Measurements from ENCODE around the gene GEMIN5. TPM values are rescaled to one million over a fixed set of nuclear protein-coding genes. Genes with fewer than 3 reads are reported as not detected.

GEMIN5 gene
- total and polyA plus RNA-seq, 2 of the 13 experiments (the other 11 are each of a cell fraction or from before 2014, with no cell fraction given), result 6.6 to 28.6 TPM

DNA sequence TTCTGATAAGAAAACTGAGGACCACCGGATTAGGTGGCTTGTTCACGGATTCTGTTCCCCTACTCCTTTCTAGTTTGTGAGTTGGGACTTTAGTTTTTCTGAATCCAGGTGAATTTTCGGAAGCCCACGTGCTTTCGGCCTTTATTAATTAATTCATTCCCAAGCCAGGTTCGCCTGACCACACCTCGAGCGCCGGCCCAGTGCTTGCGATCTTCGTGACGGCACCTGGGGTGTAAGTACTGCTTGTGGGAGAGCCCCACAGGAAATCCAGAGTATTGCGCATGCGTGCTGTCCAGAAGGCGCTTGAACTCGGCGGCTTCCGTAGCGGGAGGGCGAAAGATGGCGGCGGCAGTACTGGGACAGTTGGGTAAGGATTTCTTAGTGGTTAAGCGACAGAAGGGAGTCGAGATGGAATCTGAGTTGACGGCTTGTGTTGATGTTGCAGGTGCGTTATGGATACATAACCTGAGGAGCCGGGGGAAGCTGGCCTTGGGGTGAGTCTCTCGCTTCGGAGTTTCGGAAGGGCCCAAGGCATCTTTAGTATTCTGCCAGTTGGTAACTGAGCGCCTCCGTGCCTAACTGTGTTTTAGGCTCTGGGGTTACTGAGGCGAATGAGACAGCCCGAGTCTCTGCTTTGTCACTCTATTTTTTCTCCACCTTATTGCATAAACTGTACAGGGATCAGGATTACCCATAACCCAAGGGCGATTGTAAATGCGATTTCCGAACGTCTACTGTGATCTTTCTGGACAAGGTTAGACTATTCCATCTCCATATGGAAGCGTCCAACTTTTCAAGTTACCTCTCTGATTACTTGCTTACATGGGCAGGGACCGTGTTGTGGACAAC, 3.0 kb upstream of the GEMIN5 start, which contains the start of gene MRPL22:
Gene MRPL22, plus strand, starts transcription at position 302 of the 849 bp plus-strand sequence. Its CDS starts 38 bp downstream, at position 340.
- WGBS (ENCODE audit: low lambda C conversion rate), result 4% methylated on average over 33 of the region's 40 CpGs
- peak within 1 kb of the TSS; percentile 78 for H3K27ac ChIP-seq (ENCODE audit: extremely low read length, insufficient read depth, low read length)
- peak within 1 kb of the TSS; percentile 56 for H2AFZ ChIP-seq (ENCODE audit: low read length)
- H3K9ac ChIP-seq (ENCODE audit: insufficient read depth, low read depth, low read length), result peak within 1 kb of the TSS; percentile 90
- CTCF ChIA-PET (ENCODE audit: low intra/inter-chr PET ratio, low total read pairs), result no interaction called here
- H4K20me1 ChIP-seq (ENCODE audit: insufficient read depth, low read length), result no peaks in the 10 kb centered on the region; the same call in 1 of the 2 replicates
- in situ Hi-C loops (cut with HindIII; ENCODE audit: extremely low pct_ligation_motif_present, low pct_unique_long_range_greater_than_20kb) (no loop called here), intact Hi-C loops (cut with micrococcal nuclease; ENCODE audit: unreplicated experiment) (loop anchor here (1.0 kb wide), 1 partner anchor 87 kb away; no protein-coding TSS in a partner anchor)
- peak; percentile 87 for DNase-seq (ENCODE audit: low spot score)
- POLR2A ChIA-PET, result no interaction called here
- H3K79me2 ChIP-seq (ENCODE audit: insufficient read depth, low read length), result peaks cover 62% of the 10 kb centered on the region
- peak; percentile 68 for ATAC-seq
- peaks cover 51% of the 10 kb centered on the region for H3K4me1 ChIP-seq (ENCODE audit: insufficient read depth, low read length)
- peak; percentile 50 for FAIRE-seq
- H3K9me3 ChIP-seq (ENCODE audit: low read length), result no peaks in the 10 kb centered on the region
- TSS peak; percentile 74 for BruUV-seq (replicated peaks)
- no peaks in the 10 kb centered on the region; a peak in 1 of 5 replicates for H3K27me3 ChIP-seq (ENCODE audit: control insufficient read depth in 1 of 2, insufficient read depth in 2 of 2, low read length in 2 of 2)
- H3K36me3 ChIP-seq (replicated peaks in 1 of 2; ENCODE audit: control insufficient read depth in 1 of 2, insufficient read depth in 2 of 2, low read length in 2 of 2), result peaks cover 0 to 2% of the 10 kb centered on the region in 2 experiments; a peak in 2 of 5 replicates
- H3K4me3 ChIP-seq (replicated peaks in 1 of 3; ENCODE audit: insufficient read depth in 1 of 3, low read depth in 2 of 3, low read length in 3 of 3), result peak within 1 kb of the TSS; percentile 80 to 83 (median 82)
- H3K4me2 ChIP-seq (ENCODE audit: low read depth, low read length), result peak within 1 kb of the TSS; percentile 68
- peak; percentile 59 for TF ChIP-seq ZNF781 (CRISPR knock-in tag; IDR thresholded peaks at IDR 0.05; ENCODE audit: borderline replicate concordance, not compliant biosample characterization)
- TF ChIP-seq, protein P1, sequence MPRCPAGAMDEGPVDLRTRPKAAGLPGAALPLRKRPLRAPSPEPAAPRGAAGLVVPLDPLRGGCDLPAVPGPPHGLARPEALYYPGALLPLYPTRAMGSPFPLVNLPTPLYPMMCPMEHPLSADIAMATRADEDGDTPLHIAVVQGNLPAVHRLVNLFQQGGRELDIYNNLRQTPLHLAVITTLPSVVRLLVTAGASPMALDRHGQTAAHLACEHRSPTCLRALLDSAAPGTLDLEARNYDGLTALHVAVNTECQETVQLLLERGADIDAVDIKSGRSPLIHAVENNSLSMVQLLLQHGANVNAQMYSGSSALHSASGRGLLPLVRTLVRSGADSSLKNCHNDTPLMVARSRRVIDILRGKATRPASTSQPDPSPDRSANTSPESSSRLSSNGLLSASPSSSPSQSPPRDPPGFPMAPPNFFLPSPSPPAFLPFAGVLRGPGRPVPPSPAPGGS (CRISPR knock-in tag; IDR thresholded peaks at IDR 0.05), result peak; percentile 23; the same call in 1 of the 2 replicates
- peak; percentile 50; the same call in 1 of the 2 replicates for TF ChIP-seq ARNT2 (CRISPR knock-in tag; IDR thresholded peaks at IDR 0.05; ENCODE audit: low read depth)
- peak; percentile 47; the same call in 1 of the 2 replicates for TF ChIP-seq NFKBIZ (CRISPR knock-in tag; IDR thresholded peaks at IDR 0.05)
- TF ChIP-seq, protein P2, sequence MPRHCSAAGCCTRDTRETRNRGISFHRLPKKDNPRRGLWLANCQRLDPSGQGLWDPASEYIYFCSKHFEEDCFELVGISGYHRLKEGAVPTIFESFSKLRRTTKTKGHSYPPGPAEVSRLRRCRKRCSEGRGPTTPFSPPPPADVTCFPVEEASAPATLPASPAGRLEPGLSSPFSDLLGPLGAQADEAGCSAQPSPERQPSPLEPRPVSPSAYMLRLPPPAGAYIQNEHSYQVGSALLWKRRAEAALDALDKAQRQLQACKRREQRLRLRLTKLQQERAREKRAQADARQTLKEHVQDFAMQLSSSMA (CRISPR knock-in tag; IDR thresholded peaks at IDR 0.05), result no peak
- TF ChIP-seq, protein P3, sequence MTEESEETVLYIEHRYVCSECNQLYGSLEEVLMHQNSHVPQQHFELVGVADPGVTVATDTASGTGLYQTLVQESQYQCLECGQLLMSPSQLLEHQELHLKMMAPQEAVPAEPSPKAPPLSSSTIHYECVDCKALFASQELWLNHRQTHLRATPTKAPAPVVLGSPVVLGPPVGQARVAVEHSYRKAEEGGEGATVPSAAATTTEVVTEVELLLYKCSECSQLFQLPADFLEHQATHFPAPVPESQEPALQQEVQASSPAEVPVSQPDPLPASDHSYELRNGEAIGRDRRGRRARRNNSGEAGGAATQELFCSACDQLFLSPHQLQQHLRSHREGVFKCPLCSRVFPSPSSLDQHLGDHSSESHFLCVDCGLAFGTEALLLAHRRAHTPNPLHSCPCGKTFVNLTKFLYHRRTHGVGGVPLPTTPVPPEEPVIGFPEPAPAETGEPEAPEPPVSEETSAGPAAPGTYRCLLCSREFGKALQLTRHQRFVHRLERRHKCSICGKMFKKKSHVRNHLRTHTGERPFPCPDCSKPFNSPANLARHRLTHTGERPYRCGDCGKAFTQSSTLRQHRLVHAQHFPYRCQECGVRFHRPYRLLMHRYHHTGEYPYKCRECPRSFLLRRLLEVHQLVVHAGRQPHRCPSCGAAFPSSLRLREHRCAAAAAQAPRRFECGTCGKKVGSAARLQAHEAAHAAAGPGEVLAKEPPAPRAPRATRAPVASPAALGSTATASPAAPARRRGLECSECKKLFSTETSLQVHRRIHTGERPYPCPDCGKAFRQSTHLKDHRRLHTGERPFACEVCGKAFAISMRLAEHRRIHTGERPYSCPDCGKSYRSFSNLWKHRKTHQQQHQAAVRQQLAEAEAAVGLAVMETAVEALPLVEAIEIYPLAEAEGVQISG (CRISPR knock-in tag; IDR thresholded peaks at IDR 0.05), result peak; percentile 90
- TF ChIP-seq ZNF333 (CRISPR knock-in tag; IDR thresholded peaks at IDR 0.05; ENCODE audit: borderline replicate concordance), result no peak
- peak; percentile 58; the same call in 1 of the 2 replicates for TF ChIP-seq ZNF878 (CRISPR knock-in tag; IDR thresholded peaks at IDR 0.05)
- TF ChIP-seq RBFOX2 (IDR thresholded peaks at IDR 0.05; ENCODE audit: low read depth, low read length), result peak; percentile 72
- 0 out of 2 replicates have a peak, but pooled peaks have one; percentile 42 for TF ChIP-seq ZNF343 (CRISPR knock-in tag; IDR thresholded peaks at IDR 0.05)
- 0 out of 2 replicates have a peak, but pooled peaks have one; percentile 51 for TF ChIP-seq ZNF761 (CRISPR knock-in tag; conservative IDR thresholded peaks at IDR 0.05)
- TF ChIP-seq, protein P4, sequence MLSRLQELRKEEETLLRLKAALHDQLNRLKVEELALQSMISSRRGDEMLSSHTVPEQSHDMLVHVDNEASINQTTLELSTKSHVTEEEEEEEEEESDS (CRISPR knock-in tag; IDR thresholded peaks at IDR 0.05; ENCODE audit: borderline replicate concordance), result peak; percentile 27; the same call in 1 of the 2 replicates
- TF ChIP-seq, protein P5, sequence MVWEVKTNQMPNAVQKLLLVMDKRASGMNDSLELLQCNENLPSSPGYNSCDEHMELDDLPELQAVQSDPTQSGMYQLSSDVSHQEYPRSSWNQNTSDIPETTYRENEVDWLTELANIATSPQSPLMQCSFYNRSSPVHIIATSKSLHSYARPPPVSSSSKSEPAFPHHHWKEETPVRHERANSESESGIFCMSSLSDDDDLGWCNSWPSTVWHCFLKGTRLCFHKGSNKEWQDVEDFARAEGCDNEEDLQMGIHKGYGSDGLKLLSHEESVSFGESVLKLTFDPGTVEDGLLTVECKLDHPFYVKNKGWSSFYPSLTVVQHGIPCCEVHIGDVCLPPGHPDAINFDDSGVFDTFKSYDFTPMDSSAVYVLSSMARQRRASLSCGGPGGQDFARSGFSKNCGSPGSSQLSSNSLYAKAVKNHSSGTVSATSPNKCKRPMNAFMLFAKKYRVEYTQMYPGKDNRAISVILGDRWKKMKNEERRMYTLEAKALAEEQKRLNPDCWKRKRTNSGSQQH (CRISPR knock-in tag; IDR thresholded peaks at IDR 0.05; ENCODE audit: low read depth), result peak; percentile 76; the same call in 1 of the 2 replicates
- no peak for TF ChIP-seq NPAS2 (CRISPR knock-in tag; IDR thresholded peaks at IDR 0.05; ENCODE audit: borderline replicate concordance)

All from HepG2 (cell line).